HG03135 (cell line): Measurements from ENCODE around the gene TMEM154.

Experiments
- ATAC-seq: cut with Tn5 transposase; IDR thresholded peaks from one replicate; pipeline ENCODE4 v1.9.1; 2021; ENCODE audit warnings: mild to moderate bottlenecking, moderate library complexity; ENCODE audit not compliant: unreplicated experiment

The TMEM154 gene, protein sequence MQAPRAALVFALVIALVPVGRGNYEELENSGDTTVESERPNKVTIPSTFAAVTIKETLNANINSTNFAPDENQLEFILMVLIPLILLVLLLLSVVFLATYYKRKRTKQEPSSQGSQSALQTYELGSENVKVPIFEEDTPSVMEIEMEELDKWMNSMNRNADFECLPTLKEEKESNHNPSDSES

DNA sequence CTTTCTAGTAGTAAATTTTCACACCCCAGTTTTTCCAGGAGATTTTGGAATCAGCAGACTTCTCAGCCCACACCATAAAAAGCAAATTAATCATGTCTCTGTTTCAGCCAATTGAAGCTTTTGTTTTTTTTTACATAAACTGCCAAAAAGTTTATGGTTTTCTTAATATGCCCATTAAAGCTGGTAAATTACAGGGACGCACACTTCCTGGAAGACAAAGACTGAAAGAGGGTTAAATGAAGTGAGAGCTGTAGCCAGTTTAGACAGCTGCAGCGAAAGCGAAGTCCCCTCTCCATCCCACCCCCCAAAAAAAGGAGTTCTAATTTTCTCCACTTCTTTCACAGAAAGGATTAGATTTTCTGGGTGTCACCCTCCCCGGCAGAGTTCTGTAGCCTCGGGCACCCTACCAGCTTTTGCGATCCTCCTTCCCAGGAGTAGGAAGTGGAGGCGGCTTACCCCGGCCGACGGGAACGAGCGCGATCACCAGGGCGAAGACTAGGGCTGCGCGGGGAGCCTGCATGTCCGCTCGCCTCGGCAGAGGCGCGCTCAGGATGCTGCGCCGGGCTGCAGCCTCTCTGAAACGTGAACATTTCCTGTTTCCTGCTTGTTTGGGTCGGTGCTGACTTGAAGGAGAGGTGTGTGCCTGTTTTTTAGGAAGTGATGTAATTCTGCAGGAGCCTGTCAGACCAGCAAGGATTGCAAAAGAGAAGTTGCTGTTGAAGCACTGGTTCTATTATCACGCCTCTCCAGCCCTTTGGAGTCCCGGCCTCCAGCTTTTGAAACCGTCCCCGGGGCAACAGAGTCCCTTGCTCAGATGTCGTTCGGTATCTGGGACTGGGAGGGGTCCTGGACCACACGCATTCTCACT, at the start of gene TMEM154:
Gene TMEM154 (minus strand): TSS at position 584 of the 868 bp plus-strand sequence. CDS start 64 bp downstream, at position 520.
- ATAC-seq, result peak; percentile 90

DNA sequence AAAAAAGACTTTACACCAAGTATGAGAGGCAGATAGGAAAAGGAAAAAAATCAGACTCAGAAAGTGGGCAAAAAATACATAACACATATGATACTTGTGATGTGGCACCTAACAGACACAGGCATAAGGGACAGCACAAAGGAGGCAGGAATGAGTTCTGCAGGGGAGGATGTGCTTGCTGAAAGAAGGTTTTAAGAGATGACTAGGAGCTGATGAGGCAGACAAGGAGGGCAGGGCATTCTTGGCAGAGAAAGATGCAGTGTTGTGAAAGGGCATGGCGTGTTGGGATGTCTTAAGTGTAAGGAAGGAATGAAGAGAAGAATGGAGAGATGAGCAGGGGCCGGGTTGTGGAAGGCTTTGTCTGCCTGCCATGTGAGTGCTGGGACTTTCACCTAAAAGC, 49.7 kb upstream of the TMEM154 start:
- no peak for ATAC-seq

DNA sequence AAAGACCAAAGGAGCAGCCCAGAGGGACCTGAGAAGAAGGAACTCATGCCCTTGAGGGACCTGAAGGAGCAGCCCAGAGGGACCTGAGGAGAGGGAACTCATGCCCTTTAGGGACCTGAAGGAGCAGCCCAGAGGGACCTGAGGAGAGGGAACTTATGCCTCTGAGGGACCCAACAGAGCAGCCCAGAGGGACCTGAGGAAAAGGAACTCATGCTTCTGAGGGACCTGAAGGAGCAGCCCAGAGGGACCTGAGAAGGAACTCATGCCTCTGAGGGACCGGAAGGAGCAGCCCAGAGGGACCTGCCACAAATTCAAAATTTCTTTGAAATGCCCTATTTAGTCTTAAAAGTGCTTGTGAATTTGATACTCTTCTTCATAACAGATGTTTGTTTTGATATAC, 48.5 kb upstream of the TMEM154 start:
- ATAC-seq, result no peak

DNA sequence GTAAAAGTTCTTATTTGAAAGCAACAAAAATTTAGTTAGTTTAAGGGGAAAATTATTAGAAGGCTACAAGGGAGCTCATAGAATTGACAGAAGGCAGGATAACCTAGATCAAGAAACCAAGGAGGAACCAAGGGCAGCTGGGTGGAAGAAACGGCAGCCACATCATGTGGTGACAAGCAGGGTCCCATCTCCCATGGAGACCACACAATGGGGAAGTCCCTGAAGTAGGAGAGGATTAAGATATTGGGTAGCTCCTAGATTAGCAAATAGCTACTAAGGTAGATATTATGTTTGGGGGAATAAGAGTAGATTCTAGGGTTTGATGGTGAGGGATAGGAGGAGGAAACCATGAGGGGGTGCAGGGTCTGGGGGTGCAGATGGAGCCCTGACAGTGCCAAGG, 48.0 kb upstream of the TMEM154 start:
- no peak for ATAC-seq

DNA sequence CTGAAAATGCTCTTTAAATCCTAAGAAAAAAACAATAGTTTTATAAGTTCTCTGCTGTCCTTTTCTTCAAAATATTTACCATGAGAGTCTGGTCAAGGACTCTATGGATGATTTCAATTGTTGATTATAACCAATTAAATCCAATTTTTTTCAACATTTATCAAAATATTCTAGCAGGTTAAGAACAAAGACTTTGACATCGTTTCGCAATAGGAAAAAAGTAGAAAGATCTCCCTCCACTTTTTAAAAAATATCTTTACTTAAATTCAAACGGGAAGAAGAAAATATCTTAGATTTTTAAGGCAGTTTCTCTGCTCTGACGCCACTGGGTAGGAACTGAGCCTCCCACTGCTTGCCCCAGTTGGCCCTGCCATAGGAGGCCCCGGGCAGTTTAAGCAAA, 44.7 kb upstream of the TMEM154 start:
- no peak for ATAC-seq

DNA sequence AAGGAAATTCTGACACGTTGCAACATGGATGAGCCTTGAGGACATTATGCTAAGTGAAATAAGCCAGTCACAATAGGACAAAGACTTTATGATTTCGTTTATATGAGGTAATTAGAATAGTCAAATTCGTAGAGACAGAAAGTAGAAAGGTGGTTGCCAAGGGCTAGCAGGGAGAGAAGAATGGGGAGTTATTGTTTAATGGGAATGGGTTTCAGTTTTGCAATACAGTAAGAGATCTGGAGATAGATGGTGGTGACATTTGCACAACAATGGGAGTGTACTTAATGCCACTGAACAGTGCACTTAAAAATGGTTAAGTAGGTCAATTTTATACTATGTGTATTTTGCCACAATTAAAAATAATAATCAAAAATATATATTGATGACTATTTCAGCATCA, 43.4 kb upstream of the TMEM154 start:
- ATAC-seq, result no peak

DNA sequence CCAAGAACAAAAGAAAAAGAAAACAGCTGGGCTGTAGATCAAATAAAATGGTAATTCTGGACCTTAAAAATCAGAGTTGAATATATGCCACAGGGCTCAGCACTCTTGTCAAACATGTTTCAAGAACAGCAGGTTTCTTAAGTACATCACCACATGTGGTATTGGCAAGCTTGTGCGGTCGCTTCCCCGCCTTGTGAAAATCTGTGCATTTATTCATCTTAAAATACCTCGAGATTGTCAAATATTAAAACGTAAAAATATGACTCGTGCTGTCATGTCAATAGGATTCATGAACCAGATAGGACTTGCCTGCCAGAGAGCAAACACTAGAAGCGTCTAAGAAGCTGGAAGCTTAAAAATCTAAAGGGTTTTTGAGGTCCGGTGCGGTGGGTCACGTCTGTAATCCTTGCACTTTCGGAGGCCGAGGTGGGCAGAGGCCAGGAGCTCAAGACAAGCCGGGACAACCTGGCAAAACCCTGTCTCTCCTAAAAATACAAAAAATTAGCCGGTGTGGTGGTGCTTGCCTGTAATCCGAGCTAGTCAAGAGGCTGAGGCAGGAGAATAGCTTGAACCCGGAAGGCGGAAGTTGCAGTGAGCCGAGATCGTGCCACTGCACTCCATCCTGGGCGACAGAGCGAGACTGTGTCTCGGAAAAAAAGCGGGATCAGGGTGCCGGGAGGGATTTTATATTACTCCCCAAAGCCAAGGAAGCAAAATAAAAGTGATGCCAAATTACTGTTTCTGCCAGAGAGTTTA, 40.2 kb upstream of the TMEM154 start:
- no peak for ATAC-seq

DNA sequence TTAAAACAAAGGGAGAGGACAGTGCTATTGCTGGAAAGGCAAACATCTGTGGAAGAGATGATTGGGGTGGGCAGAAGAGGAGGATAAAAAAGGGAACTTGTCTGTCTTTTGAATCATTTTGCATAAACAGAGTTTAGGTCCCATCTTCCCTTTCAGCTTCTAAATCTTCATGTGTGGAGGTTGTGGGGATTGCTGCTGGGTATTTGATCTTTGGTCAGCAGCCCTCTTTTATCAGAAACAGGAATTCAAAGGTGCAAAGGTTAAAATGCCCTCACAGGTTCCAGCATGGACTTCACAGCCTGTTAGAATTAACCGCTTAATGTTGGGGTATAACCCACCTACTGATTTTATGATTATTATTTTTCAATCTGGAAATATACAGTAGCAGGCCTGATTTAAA, 39.5 kb upstream of the TMEM154 start:
- no peak for ATAC-seq

DNA sequence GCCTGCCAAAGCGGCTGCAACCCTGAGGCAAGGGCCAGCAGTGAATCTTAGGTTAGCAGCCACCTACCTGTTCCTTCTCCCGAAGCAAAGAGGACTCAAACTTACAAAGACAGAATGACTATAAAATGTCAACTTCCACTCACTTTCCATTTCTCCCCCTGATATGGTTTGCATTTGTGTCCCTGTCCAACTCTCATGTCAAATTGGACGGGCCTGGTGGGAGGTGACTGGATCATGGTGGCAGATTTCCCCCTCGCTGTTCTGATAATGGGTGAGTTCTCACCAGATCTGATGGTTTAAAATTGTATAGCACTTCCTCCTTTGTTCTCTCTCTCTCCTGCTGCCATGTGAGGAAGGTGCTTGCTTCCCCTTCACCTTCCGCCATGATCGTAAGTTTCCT, 35.3 kb upstream of the TMEM154 start:
- ATAC-seq, result no peak

DNA sequence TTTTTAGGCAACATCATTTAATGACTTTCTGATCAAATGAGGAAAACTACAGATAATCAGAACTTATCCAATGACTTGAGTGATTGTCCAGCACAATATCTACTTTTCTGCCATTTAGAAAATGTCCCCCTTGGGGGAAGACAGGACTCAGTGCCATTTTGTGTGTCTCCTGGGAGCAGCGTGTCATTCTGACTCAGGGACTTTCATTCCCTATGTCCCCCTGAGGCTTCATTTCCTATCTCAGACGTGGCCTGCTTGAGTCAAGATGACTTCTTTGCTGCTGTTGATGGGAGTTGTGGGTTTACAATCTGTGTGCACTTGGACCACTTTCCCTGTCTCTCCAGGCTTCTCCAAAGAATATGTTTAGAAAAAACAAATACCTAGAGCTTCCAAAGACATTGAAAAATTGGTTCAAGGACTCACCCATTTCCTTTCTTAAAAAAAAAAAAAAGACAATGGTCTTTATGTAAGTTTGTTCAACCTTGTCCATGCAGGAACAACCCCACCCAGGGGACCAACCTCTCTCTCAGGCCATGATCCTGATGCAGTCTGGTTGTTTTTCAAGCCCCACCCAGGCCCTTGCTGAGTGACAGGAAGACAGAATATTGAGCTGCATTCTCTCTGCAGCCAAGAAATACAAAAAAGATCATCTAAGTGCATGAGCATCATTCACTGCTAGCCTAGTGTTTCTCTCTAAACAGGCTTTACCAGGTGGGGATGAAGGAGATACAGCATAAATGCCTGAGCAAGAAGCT, 34.3 kb upstream of the TMEM154 start:
- no peak for ATAC-seq

DNA sequence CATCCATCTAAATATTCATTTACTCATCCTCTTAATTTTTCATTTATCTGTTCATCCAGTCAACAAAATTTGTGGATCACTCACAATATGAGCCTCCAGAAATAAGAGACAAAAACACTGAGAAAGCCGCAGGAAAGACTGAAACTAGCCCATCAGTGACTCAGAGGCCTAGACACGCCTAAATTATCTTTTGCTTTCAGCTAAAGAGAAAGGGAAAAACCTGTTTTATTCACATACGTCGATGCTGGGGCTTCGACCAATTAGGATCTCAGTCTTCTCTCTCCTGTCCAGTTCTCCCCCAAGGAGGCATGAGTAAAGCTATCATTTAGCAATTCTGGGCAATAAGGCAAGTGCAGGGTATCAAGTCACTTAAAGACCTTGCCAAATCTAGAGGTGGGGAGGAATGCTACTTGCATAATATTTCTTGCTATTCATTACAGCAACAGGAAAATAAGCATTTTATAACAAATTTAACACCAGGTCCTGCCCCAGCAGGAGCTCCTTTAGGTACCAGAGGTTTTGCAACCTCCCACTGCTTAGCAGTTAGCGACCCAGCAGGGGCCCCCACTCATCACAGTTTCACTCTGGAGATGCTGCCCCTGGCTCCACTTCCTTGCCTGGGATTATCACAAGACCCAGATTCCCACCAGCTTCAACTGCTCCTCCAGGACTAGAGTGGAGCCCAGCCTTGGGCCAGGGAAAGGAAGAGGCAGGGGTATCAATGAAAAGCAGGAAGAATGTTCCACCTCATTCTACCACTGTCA, 30.1 kb upstream of the TMEM154 start:
- no peak for ATAC-seq

DNA sequence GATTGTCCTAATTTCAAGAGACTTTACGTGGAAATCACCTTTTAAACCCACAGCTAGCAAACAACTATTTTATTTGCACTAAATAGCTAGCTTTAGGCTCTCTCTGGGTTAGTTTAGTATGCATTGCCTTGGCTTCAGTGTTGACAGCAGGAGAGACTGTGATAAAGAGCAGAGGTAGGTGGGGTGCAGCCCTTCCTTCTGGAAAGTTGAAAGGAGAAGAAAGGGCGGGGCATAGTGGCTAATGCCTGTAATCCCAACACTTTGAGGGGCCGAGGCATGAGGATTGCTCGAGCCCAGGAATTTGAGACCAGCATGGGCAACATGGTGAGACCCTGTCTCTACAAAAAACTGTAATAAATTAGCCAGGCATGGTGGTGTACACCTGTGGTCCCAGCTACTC, 29.0 kb upstream of the TMEM154 start:
- no peak for ATAC-seq

DNA sequence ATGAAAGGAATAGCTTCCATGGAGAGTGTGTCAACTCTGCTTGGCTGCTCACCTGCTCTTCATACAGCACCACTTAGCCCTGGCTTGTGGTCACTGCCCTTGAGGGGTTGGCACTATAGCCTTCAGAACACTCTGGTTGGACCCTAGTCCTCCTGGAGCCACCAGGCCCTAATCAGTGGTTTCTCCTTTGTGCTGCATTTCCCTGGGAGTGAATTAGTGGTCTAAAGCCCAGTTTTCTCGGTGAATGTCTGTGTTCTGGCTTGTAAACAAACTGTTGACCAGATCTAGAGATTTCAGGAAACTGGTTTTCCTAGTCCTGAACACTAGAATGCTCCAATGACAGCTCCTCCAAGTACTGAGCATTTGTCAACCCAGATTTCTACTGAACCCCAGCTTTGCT, 28.6 kb upstream of the TMEM154 start:
- no peak for ATAC-seq

DNA sequence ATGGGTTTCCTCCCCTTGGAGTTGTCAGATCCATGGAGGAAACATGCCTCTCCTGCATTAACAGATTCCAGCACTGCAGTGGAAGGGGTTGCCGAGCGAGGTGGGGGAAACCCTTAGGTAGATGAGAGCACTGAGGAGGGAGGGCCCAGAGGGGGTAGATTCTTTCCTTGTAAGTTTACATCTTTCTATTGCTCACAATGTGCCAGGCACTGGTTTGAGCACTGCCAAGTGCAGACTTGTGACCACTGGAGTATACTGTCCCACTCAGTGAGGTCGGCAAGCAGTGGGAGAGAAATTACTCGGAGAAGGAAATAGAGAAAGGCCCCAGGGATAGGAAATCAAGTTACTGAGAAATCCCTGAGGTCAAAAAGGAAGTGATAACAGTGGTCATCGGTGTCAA, 27.8 kb upstream of the TMEM154 start:
- no peak for ATAC-seq

DNA sequence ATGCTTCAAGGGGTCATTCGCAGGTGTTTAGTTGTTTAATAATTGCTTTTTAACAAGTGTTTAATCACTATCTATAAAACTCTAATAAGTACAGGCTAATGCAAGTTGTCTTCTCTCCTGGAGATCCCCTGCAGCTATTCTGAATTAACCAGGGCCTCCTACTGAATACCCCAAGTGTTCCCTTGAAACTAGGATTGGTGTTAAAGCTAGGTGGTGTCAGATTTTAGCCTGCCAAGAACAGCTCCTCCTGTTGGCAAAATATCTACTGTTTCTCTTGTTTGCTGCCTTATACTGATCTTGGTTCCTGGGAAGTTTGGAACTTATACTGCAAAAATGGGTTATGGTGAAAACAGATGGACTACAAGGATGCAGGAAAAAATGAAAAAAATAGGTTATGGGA, 26.1 kb upstream of the TMEM154 start:
- ATAC-seq, result no peak

DNA sequence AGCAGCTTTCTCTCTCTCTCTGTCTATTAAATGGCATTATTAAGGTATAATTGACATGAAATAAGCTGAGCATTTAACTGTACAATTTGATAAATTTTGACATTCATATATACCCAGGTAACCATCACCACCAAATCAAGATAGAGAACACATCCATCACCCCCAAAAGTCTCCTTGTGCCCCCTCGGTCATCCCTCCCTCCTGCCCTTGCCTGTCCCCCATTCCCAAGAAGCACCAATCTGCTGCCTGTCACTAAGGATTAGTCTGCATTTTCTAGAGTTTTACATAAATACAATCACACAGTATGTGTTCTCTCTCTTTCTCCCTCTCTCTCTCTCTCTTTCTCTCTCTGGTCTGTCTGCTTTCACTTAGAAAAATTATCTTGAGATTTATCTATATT, 25.0 kb upstream of the TMEM154 start:
- no peak for ATAC-seq

DNA sequence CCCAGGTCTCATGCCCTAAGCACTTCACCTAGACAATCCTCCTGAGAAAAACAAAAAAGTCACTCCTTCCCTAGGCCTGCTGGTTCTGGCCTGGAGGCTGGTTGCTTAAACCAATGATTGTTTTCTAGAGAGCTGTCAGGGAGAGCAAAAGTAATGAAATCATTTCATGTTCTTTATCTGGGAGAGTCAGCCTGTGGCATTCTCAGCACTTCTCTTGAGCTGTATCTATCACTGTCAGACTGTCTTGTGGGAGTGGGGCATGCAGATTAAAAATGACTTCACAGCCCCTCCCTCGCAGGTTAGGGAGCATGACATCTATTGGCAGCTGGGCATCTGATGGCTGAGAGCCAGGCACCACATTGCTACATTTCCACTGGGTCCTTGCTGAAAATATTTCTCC, 20.4 kb upstream of the TMEM154 start:
- no peak for ATAC-seq

DNA sequence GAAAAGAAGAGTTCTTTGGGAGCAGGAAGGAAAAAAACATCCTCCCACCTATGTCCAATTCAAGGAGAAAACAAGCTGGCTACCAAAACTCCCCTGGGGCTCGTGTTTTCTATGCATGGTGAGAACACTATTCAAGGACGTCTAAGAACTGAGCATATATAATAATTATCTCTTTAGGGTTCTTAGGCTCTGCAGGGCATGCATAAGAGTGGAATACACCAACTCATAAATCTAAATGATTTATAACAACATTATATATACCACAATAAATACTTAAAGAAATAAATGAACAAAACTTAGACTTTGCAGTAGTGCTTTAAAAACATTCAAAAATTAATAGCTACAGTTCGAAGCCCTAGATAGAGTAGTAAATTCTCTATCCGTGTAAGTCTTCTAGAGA, 19.5 kb upstream of the TMEM154 start:
- ATAC-seq, result no peak

DNA sequence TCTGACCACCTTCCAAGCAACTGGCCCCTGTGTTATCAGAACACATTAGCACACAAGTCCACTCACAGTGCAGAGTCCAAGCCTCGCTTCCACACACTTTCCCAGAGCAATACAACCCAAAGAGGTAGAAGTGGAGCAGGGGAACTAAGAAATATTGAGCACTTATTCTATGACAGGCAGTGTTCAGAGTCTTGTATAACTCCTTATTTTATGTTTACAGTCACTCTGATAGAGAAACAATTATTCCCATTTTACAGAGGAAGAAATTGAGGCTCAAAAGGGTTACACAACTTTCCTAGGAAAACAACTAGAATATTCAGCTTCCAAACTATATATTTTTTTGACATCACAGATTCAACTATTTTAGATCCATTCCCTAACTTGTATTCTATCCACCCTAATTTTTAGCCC, 18.3 kb upstream of the TMEM154 start:
- no peak for ATAC-seq

DNA sequence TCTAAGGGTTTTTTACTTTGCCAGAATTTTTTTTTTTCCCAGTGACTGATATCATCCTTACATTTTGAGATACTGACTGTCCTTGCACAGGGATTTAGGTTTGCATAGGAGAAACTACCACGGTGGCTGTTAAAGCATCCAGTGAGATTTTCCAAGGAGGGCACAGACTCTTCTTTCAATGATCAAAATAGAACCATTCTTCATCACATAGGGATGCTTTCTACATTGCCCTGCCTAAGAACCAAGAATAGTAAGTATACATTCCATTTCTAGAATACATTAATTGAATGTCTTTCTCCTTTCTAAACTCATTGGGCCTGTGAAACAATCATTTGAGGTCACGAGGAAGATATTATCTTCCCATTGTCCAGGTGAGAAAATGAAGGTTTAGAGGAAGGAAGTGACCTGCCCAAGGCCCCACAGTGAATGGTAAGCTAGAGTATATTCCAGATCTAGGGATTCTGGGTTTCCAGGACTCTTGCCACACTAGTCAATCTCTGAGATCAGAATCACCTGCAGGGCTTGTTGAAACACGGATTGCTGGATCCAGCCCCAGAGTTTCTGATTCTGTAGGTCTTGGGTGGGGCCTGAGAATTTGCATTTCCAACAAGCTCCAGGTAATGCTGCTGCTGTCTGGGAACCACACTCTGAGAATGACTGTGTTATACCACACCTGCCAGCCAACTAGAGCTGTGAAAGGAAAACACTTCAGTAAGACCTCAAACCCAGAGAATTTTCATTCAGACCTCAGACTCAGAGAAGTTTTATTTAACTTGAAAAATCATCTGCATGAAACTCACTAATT, 17.7 kb upstream of the TMEM154 start:
- peak; percentile 32 for ATAC-seq
